ENCODE measurements around the gene NFIX. TPM values are rescaled to one million over a fixed set of nuclear protein-coding genes. Genes with fewer than 3 reads are reported as not detected.
A peak's percentile ranks its signal among the peaks of the same experiment; 100 is the strongest.

NFIX gene
- polyA plus RNA-seq, 3 donors: 0.25 to 3.7 (median 0.90) TPM

- no peak for TF ChIP-seq CTCF (IDR thresholded peaks at IDR 0.05)
- H3K79me2 ChIP-seq (ENCODE audit: insufficient read depth, low read length): no peaks in the 10 kb centered on the region
- no peak for DNase-seq
- peaks cover 8% of the 10 kb centered on the region for H3K4me1 Mint-ChIP-seq
- H3K4me2 ChIP-seq (replicated peaks; ENCODE audit: extremely low read depth, low read length, poor library complexity, severe bottlenecking): no peak overlapping the region
- no peak overlapping the region for H2AFZ ChIP-seq (ENCODE audit: insufficient read depth, low read depth, low read length, poor library complexity, severe bottlenecking)
- no peaks in the 10 kb centered on the region for H3K36me3 ChIP-seq (replicated peaks in 1 of 2; ENCODE audit: control insufficient read depth in 1 of 2, insufficient read depth in 2 of 2, low read length in 2 of 2)
- H4K20me1 ChIP-seq (ENCODE audit: insufficient read depth, low read length): no peaks in the 10 kb centered on the region
- peaks cover 9 to 12% of the 10 kb centered on the region in 2 donors for H3K4me1 ChIP-seq (ENCODE audit: control insufficient read depth in 1 of 2, insufficient read depth in 2 of 2, low read length in 2 of 2)
- H3K9me3 Mint-ChIP-seq: no peaks in the 10 kb centered on the region
- no peak overlapping the region for H3K27ac Mint-ChIP-seq
- H3K36me3 Mint-ChIP-seq: no peaks in the 10 kb centered on the region
- no peaks in the 10 kb centered on the region for H3K9me3 ChIP-seq (replicated peaks in 1 of 2; ENCODE audit: control insufficient read depth in 1 of 2, insufficient read depth in 1 of 2, low read length in 2 of 2)
- H3K4me3 ChIP-seq (replicated peaks in 1 of 3; ENCODE audit: low read depth in 2 of 3, low read length in 3 of 3): no peak overlapping the region
- no peak overlapping the region for H3K27ac ChIP-seq (ENCODE audit: low read depth in 1 of 2, low read length in 2 of 2)
- H3K4me3 Mint-ChIP-seq: no peak overlapping the region
- H3K27me3 Mint-ChIP-seq (ENCODE audit: low read depth in 3 of 3): peaks cover 4 to 8% (median 6%) of the 10 kb centered on the region in 3 donors
- H3K9ac ChIP-seq (ENCODE audit: insufficient read depth, low read length, poor library complexity, severe bottlenecking): no peak overlapping the region
- peaks cover 0 to 6% of the 10 kb centered on the region in 2 donors for H3K27me3 ChIP-seq (ENCODE audit: control insufficient read depth in 2 of 2, insufficient read depth in 2 of 2, low read length in 2 of 2)
- 75% methylated on average over 3 of the region's 3 CpGs for WGBS (ENCODE audit: insufficient coverage)
- intact Hi-C loops (cut with micrococcal nuclease): loop anchor here (5.0 to 10.0 kb wide), 2 partner anchors 33 to 51 kb away; no protein-coding TSS in a partner anchor
Observed at GRCh38 chr19:12984143-12984627, 11.1 kb upstream of the NFIX start.

GRCh38 chr19:12984683-12985048 is 10.6 kb upstream of the NFIX start:
- Histone ChIP-seq H3K79me2 (ENCODE audit: insufficient read depth, low read length) (no peaks in the 10 kb centered on the region), H3K4me3 (replicated peaks in 1 of 3; ENCODE audit: low read depth in 2 of 3, low read length in 3 of 3) (no peak overlapping the region), H2AFZ (ENCODE audit: insufficient read depth, low read depth, low read length, poor library complexity, severe bottlenecking) (no peak overlapping the region), H3K36me3 (replicated peaks in 1 of 2; ENCODE audit: control insufficient read depth in 1 of 2, insufficient read depth in 2 of 2, low read length in 2 of 2) (no peaks in the 10 kb centered on the region), H3K27me3 (ENCODE audit: control insufficient read depth in 2 of 2, insufficient read depth in 2 of 2, low read length in 2 of 2) (peaks cover 0 to 6% of the 10 kb centered on the region in 2 donors), H3K27ac (ENCODE audit: low read depth in 1 of 2, low read length in 2 of 2) (no peak overlapping the region), H3K9ac (ENCODE audit: insufficient read depth, low read length, poor library complexity, severe bottlenecking) (no peak overlapping the region), H3K4me1 (ENCODE audit: control insufficient read depth in 1 of 2, insufficient read depth in 2 of 2, low read length in 2 of 2) (peaks cover 9 to 12% of the 10 kb centered on the region in 2 donors), H3K4me2 (replicated peaks; ENCODE audit: extremely low read depth, low read length, poor library complexity, severe bottlenecking) (no peak overlapping the region), H4K20me1 (ENCODE audit: insufficient read depth, low read length) (no peaks in the 10 kb centered on the region), H3K9me3 (replicated peaks in 1 of 2; ENCODE audit: control insufficient read depth in 1 of 2, insufficient read depth in 1 of 2, low read length in 2 of 2) (peaks cover 0 to 4% of the 10 kb centered on the region in 2 donors)
- TF ChIP-seq CTCF (IDR thresholded peaks at IDR 0.05): no peak
- intact Hi-C loops (cut with micrococcal nuclease): loop anchor here (5.0 to 10.0 kb wide), 2 partner anchors 33 to 50 kb away; no protein-coding TSS in a partner anchor
- WGBS (ENCODE audit: insufficient coverage): 64% methylated on average over 6 of the region's 10 CpGs
- Mint-ChIP-seq H3K4me3 (no peak overlapping the region), H3K9me3 (no peaks in the 10 kb centered on the region), H3K27me3 (ENCODE audit: low read depth in 3 of 3) (peaks cover 1 to 4% (median 4%) of the 10 kb centered on the region in 3 donors), H3K27ac (peak overlapping the region in 1 of 7 donors; percentile 63), H3K36me3 (no peaks in the 10 kb centered on the region), H3K4me1 (peaks cover 8% of the 10 kb centered on the region)
- no peak for DNase-seq
